GM12878 (cell line): ENCODE measurements around the gene SUMF2. TPM values are rescaled to one million over a fixed set of nuclear protein-coding genes. Genes with fewer than 3 reads are reported as not detected.

ENCODE experiments used
- ATF7 ChIP-seq: fragments of 450-650 bp; IDR thresholded peaks from 2 replicates; pipeline ENCODE4 v1.6.1; 2016; ENCODE audit warnings: low read depth, mild to moderate bottlenecking
- BRCA1 ChIP-seq: IDR thresholded peaks from 2 replicates; pipeline ENCODE4 v1.6.1; 2011; ENCODE audit warnings: low read depth, low read length, improper control_type of control experiment
- CHD1 ChIP-seq: IDR thresholded peaks from 2 replicates; pipeline ENCODE4 v1.6.1; 2012; ENCODE audit warnings: low read depth, low read length, improper control_type of control experiment
- EED ChIP-seq: sonication (generic); IDR thresholded peaks from 2 replicates; pipeline ENCODE4 v1.6.1; 2016; ENCODE audit warnings: antibody characterized with exemption, low read depth
- KLF5 ChIP-seq: fragments of 450-650 bp; IDR thresholded peaks from 2 replicates; pipeline ENCODE4 v1.6.1; 2014; ENCODE audit warnings: mild to moderate bottlenecking; ENCODE audit not compliant: partially characterized antibody
- MXI1 ChIP-seq: fragments of 150-350 bp; IDR thresholded peaks from 2 replicates; pipeline ENCODE4 v1.6.1; 2011; ENCODE audit warnings: low read depth, mild to moderate bottlenecking, inconsistent platforms, low read length, improper control_type of control experiment
- MYB ChIP-seq: fragments of 150-350 bp; IDR thresholded peaks from 2 replicates; pipeline ENCODE4 v1.6.1; 2014; ENCODE audit warnings: mild to moderate bottlenecking, low read depth, low read length, borderline replicate concordance
- POLR2AphosphoS2 ChIP-seq: IDR thresholded peaks from 2 replicates; pipeline ENCODE4 v1.6.1; 2011; ENCODE audit warnings: low read depth, mild to moderate bottlenecking, low read length, improper control_type of control experiment, moderate library complexity
- RAD51 ChIP-seq: fragments of 450-650 bp; IDR thresholded peaks from 2 replicates; pipeline ENCODE4 v1.6.1; 2016; ENCODE audit warnings: moderate library complexity, mild to moderate bottlenecking, inconsistent platforms
- SMARCA5 ChIP-seq: fragments of 450-650 bp; IDR thresholded peaks from 2 replicates; pipeline ENCODE4 v1.6.1; 2017; ENCODE audit warnings: mild to moderate bottlenecking
- SMC3 ChIP-seq: IDR thresholded peaks from 2 replicates; pipeline ENCODE4 v1.6.1; 2011; ENCODE audit warnings: low read length, improper control_type of control experiment, borderline replicate concordance
- STAT1 ChIP-seq: fragments of 450-650 bp; conservative IDR thresholded peaks from 2 replicates; pipeline ENCODE4 v1.6.1; 2014; ENCODE audit warnings: antibody characterized with exemption, mild to moderate bottlenecking
- TAF1 ChIP-seq: IDR thresholded peaks from 2 replicates; pipeline ENCODE4 v1.6.1; 2011; ENCODE audit warnings: mild to moderate bottlenecking, low read depth, low read length, borderline replicate concordance
- ZNF217 ChIP-seq: fragments of 450-650 bp; IDR thresholded peaks from 2 replicates; pipeline ENCODE4 v1.6.1; 2017; ENCODE audit warnings: antibody characterized with exemption, mild to moderate bottlenecking
- polyA plus RNA-seq, 11 experiments: library from polyadenylated mRNA; depleted of rRNA in 4 of 11; unstranded in 6 of 11; stranded (reverse) in 5 of 11; fragments of >200 nt; fragmentation: Nextera tagmentation in 4 of 11; fragmentation: Illumina TruSeq in 1 of 11; extraction: Ambion mirVana in 4 of 11; extraction: Trizol in 1 of 11; gene quantifications; 1 replicate in 1 of 11; 2 replicates in 10 of 11; pipeline versions ENCODE4 v1.2.1 to v1.2.3, GENCODE V29; 2011 to 2016; ENCODE audit warnings: inconsistent platforms in 2 of 11, missing spikeins in 2 of 11, low read depth in 1 of 11
- total RNA-seq, 4 experiments: library from RNA; depleted of rRNA in 3 of 4; stranded (reverse); fragments of >200 nt in 3 of 4; fragmentation: Illumina TruSeq in 1 of 4; extraction: Trizol in 1 of 4; gene quantifications; 2 replicates each; pipeline versions ENCODE4 v1.2.1 to v1.2.3, GENCODE V29; 2013 to 2021
- TF ChIP-seq, protein P1 (sequence below): fragments of 450-650 bp; conservative IDR thresholded peaks from 2 replicates; pipeline ENCODE4 v1.6.1; 2017; ENCODE audit warnings: mild to moderate bottlenecking, moderate library complexity
- TF ChIP-seq, protein P2 (sequence below): fragments of 450-650 bp; IDR thresholded peaks from 2 replicates; pipeline ENCODE4 v1.6.1; 2017; ENCODE audit warnings: mild to moderate bottlenecking, moderate library complexity
- TF ChIP-seq, protein P3 (sequence below): fragments of 450-650 bp; IDR thresholded peaks from 2 replicates; pipeline ENCODE4 v1.6.1; 2016; ENCODE audit warnings: mild to moderate bottlenecking
- TF ChIP-seq, protein P4 (sequence below): fragments of 450-650 bp; IDR thresholded peaks from 2 replicates; pipeline ENCODE4 v1.6.1; 2017; ENCODE audit warnings: mild to moderate bottlenecking
- TF ChIP-seq, protein P5 (sequence below): fragments of 450-650 bp; IDR thresholded peaks from 2 replicates; pipeline ENCODE4 v1.6.1; 2016; ENCODE audit warnings: mild to moderate bottlenecking

SUMF2 gene
- total and polyA plus RNA-seq, 10 of the 15 experiments (the other 5 are each of a cell fraction or from before 2014, with no cell fraction given) = 39.9 to 106 (median 71.7) TPM

DNA sequence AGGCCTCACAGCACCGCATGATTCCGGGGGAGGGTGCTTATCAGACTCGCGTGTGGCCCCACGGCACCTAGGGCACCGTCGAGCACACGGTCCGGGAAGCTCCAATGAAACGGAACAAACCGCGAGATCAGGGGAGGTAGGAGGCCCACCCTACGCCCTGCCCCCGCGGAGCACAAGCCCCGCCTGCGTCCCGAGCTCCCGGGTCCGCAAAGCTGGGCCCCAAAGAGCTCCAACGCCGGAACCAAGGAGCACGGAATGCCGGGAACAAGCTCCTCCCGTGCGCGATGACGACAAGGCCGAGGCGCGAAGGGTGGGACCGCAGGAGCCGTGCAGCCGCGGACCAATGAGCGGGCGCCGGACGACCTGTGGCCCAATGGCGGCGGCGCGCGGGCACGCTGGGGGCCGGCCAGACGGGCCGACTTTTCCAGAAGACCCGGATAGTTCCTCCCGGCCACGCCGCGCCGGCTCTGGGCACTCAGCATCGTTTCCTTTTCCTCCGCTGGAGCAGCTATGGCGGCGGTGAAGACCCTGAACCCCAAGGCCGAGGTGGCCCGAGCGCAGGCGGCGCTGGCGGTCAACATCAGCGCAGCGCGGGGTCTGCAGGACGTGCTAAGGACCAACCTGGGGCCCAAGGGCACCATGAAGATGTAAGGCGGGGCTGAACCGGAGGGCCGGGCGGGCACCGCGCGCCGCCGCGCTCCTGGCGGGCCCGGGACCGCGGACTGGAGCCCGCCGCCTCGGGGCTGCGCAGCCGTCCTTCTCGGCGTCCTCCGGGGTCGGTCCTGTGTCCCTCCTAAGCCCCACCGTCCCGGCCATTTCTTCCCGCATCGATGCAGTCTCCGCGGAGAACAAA, 12.5 kb upstream of the SUMF2 start, which contains the start of the genes CCT6A and PSPH (continued):
- TF ChIP-seq, protein P1, sequence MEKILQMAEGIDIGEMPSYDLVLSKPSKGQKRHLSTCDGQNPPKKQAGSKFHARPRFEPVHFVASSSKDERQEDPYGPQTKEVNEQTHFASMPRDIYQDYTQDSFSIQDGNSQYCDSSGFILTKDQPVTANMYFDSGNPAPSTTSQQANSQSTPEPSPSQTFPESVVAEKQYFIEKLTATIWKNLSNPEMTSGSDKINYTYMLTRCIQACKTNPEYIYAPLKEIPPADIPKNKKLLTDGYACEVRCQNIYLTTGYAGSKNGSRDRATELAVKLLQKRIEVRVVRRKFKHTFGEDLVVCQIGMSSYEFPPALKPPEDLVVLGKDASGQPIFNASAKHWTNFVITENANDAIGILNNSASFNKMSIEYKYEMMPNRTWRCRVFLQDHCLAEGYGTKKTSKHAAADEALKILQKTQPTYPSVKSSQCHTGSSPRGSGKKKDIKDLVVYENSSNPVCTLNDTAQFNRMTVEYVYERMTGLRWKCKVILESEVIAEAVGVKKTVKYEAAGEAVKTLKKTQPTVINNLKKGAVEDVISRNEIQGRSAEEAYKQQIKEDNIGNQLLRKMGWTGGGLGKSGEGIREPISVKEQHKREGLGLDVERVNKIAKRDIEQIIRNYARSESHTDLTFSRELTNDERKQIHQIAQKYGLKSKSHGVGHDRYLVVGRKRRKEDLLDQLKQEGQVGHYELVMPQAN = peak; percentile 94
- TF ChIP-seq EED (peak; percentile 100), KLF5 (no peak), POLR2AphosphoS2 (peak; percentile 66; the same call in 1 of the 2 replicates), CHD1 (0 out of 2 replicates have a peak, but pooled peaks have one; percentile 46), SMC3 (no peak), MXI1 (peak; percentile 90), ATF7 (peak; percentile 25; the same call in 1 of the 2 replicates), MYB (no peak), RAD51 (no peak), BRCA1 (no peak), ZNF217 (no peak; the same call in 1 of the 2 replicates), SMARCA5 (peak; percentile 67), TAF1 (peak; percentile 67; the same call in 1 of the 2 replicates), STAT1 (no peak)
- TF ChIP-seq, protein P2, sequence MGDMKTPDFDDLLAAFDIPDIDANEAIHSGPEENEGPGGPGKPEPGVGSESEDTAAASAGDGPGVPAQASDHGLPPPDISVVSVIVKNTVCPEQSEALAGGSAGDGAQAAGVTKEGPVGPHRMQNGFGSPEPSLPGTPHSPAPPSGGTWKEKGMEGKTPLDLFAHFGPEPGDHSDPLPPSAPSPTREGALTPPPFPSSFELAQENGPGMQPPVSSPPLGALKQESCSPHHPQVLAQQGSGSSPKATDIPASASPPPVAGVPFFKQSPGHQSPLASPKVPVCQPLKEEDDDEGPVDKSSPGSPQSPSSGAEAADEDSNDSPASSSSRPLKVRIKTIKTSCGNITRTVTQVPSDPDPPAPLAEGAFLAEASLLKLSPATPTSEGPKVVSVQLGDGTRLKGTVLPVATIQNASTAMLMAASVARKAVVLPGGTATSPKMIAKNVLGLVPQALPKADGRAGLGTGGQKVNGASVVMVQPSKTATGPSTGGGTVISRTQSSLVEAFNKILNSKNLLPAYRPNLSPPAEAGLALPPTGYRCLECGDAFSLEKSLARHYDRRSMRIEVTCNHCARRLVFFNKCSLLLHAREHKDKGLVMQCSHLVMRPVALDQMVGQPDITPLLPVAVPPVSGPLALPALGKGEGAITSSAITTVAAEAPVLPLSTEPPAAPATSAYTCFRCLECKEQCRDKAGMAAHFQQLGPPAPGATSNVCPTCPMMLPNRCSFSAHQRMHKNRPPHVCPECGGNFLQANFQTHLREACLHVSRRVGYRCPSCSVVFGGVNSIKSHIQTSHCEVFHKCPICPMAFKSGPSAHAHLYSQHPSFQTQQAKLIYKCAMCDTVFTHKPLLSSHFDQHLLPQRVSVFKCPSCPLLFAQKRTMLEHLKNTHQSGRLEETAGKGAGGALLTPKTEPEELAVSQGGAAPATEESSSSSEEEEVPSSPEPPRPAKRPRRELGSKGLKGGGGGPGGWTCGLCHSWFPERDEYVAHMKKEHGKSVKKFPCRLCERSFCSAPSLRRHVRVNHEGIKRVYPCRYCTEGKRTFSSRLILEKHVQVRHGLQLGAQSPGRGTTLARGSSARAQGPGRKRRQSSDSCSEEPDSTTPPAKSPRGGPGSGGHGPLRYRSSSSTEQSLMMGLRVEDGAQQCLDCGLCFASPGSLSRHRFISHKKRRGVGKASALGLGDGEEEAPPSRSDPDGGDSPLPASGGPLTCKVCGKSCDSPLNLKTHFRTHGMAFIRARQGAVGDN = peak; percentile 49; the same call in 1 of the 2 replicates
- TF ChIP-seq, protein P3, sequence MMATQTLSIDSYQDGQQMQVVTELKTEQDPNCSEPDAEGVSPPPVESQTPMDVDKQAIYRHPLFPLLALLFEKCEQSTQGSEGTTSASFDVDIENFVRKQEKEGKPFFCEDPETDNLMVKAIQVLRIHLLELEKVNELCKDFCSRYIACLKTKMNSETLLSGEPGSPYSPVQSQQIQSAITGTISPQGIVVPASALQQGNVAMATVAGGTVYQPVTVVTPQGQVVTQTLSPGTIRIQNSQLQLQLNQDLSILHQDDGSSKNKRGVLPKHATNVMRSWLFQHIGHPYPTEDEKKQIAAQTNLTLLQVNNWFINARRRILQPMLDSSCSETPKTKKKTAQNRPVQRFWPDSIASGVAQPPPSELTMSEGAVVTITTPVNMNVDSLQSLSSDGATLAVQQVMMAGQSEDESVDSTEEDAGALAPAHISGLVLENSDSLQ = peak; percentile 23; the same call in 1 of the 2 replicates
- TF ChIP-seq, protein P4, sequence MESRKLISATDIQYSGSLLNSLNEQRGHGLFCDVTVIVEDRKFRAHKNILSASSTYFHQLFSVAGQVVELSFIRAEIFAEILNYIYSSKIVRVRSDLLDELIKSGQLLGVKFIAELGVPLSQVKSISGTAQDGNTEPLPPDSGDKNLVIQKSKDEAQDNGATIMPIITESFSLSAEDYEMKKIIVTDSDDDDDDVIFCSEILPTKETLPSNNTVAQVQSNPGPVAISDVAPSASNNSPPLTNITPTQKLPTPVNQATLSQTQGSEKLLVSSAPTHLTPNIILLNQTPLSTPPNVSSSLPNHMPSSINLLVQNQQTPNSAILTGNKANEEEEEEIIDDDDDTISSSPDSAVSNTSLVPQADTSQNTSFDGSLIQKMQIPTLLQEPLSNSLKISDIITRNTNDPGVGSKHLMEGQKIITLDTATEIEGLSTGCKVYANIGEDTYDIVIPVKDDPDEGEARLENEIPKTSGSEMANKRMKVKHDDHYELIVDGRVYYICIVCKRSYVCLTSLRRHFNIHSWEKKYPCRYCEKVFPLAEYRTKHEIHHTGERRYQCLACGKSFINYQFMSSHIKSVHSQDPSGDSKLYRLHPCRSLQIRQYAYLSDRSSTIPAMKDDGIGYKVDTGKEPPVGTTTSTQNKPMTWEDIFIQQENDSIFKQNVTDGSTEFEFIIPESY = no peak
- TF ChIP-seq, protein P5, sequence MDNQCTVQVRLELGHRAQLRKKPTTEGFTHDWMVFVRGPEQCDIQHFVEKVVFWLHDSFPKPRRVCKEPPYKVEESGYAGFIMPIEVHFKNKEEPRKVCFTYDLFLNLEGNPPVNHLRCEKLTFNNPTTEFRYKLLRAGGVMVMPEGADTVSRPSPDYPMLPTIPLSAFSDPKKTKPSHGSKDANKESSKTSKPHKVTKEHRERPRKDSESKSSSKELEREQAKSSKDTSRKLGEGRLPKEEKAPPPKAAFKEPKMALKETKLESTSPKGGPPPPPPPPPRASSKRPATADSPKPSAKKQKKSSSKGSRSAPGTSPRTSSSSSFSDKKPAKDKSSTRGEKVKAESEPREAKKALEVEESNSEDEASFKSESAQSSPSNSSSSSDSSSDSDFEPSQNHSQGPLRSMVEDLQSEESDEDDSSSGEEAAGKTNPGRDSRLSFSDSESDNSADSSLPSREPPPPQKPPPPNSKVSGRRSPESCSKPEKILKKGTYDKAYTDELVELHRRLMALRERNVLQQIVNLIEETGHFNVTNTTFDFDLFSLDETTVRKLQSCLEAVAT = no peak
